KG1 (cell line): ENCODE results near the gene NAXD.
A peak's percentile ranks its signal among the peaks of the same experiment; 100 is the strongest.
"Not testable (repeated sequence)": the region's sequence is repeated elsewhere in the genome, so short reads cannot be mapped to it uniquely, and the experiment has no call there.

Source experiments
- DNase-seq: peaks from one replicate; lab custom pipeline; 2025; lab: John Stamatoyannopoulos, UW

NAXD gene

DNA sequence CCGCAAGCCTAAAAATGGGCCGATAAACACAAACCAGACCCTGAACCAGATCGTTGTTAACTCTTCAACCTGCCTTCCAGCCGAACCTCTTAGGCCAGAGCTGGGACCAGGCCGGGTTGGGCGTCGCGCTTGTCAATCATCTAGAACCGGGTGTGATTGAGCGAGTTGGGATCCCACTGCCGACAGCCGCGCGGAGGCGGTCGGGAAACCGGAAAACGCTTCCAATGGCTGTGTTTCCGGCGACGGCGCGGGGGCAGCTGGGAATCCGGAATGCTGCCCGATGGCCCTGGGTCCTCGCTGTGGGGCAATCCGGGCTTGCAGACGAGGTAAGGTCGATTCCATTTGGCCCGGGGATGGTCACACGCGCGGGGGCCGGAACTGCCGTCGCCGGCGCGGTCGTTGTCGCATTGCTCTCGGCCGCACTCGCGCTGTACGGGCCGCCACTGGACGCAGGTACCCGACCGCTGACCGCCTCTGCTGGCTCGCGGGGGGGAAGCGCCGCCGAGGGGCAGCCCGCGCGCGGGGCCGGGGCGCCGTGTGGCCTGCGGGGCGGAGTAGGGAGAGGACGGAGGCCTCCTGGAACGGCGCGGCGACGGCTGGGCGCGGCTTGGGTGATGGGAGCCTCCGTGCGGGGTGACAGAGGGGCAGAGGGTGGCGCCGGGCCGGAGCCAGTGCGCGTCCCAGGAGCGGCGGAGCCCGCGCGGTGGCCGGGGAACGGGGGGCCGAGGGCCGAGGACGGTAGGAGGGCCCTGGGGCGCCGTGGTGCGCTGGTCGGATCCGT, at the start of gene NAXD:
Gene NAXD (plus strand): TSS at position 224 of the 781 bp plus-strand sequence. CDS start 57 bp downstream, at position 281.
- DNase-seq = peak; percentile 8

DNA sequence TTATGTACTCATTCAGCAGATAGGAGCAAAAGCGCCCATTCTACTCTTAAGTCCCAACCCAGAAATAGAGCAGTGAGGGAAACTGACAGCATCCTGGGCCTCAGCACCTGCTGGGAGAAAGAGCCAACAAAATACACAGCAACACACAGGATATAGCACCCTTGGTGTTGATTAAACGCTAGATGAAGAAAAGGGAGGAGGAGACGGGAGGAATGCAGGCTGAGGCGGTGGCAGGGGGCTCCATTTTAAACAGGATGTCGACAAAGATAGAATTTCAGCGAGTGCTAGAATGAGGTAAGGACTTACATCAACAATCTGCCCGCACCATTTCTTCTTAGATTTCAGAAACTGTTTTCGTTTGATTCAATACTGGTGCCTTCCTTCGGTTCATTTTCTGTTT, 49.2 kb upstream of the NAXD start:
- DNase-seq = no peak

DNA sequence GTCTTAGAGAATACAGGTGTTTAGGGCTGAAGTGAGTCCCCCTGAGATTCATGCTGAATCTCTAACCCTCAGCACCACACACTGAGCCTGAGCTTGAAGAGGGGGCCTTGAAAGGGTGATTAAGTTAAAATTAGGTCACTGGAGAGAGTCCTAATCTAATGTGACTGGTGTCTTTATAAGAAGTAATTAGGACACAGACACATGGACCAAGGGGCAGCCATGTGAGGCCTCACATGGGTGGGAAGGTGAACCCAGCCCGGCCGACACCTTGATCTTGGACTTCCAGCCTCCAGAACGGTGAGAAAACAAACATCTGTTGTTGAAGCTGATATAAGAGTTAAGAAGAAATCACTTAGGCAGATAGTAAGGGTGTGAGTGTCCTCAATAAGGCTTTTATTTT, 46.7 kb upstream of the NAXD start:
- no peak for DNase-seq

DNA sequence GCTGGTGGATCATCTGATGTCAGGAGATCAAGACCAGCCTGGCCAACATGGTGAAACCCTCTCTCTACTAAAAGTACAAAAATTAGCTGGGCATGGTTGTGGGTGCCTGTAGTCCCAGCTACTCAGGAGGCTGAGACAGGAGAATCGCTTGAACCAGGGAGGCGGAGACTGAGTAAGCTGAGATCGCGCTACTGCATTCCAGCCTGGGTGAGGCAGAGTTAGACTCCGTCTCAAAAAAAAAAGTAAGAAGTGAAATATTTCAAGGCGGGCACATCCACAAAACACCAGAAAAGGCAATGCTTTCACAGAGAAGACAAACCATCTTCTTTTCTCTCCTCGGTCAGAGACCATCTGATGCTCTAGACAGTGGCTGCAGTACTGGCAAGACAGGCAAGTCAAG, 45.4 kb upstream of the NAXD start:
- DNase-seq = not testable (repeated sequence)

DNA sequence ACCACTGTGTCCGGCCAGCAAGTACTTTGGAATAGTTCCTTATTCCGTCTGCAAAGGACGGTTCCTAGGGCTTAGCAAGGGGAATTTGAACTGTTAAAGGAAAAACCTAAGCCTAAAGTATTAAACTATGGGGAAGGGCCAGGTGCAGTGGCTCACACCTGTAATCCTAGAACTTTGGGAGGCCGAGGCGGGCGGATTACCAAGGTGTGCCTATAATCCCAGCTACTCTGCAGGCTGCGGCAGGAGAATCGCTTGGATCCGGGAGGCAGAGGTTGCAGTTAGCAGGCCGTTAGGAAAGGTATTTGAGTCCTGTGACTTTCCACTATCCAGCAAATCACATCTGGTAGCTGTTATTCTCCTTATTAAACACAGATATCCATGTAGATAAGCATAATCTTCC, 44.5 kb upstream of the NAXD start:
- DNase-seq = no peak

DNA sequence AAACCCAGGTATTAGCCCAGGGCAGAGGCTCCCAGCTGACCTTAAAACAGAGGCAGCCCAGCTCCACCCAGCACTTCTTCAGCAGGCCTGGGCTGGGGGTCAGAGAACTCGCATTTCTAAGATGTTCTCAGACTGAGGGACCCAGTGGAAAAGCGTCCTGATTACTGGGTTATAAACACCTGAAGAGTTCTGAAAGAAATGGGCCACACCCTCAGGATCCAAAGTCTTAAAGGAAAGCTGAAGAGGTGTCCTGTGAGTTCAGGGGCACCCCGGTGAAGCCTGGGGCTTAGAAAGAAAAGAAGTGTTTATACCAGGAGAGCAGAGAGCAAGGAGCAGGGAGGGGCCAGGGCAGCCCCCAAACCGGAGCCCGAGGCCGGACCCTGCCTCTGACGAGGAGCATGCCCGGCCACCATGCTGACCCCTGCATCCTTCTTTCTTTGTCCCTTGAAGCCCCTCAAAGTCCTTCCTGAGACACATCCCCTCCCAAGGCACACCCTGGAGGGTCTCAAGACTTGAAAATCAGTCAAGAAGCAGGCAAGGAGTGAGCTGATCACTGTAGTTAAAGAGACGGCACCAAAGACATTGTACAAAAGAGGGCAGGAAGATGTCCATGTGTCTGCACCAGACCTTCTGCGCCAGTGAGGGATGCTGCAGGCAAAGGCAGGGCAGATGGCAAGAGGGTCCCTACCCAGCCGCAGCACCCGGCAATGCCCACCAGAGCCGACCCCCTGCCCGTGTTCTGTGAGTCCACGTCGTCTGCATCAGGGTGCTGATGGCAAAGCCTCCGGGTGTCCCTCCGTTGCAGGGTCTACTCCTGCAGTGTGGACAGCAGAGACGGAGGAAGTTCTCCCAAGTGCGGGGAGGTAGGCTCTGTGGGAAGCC, 43.2 kb upstream of the NAXD start:
- DNase-seq = no peak

DNA sequence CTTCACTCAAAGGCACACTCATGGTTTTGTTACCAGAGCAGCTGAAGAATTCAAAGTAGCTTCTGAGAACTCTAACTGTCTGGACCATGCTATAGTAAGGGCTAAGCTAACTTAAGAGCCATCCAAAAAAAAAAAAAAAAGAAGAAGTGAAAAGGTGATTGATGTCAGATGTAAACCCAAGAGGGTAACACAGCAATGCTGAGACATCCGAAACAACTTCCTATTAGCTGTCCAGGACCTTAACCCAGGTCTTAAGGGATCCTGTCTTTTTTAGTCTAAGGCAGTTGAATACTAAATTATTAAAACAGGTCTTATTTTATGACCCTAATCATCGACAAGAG, 42.6 kb upstream of the NAXD start:
- DNase-seq = no peak

DNA sequence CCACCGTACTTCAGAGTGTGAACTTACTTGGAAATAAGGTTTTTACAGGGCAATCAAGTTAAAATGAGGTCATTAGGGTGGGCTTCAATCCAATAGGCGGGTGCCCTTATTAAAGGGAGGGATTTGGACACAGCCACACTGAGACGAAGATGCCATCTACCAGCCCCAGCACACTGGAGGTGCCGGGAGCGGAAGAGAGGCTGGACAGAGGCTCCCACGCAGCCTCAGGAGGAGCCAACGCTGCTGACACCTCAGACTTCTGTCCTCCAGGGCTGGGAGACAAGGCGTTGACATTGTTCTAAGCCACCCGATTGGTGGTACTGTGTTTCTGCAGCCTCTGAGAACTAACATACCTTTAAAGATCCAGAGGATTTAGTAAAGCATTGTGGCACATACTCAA, 41.2 kb upstream of the NAXD start:
- no peak for DNase-seq

DNA sequence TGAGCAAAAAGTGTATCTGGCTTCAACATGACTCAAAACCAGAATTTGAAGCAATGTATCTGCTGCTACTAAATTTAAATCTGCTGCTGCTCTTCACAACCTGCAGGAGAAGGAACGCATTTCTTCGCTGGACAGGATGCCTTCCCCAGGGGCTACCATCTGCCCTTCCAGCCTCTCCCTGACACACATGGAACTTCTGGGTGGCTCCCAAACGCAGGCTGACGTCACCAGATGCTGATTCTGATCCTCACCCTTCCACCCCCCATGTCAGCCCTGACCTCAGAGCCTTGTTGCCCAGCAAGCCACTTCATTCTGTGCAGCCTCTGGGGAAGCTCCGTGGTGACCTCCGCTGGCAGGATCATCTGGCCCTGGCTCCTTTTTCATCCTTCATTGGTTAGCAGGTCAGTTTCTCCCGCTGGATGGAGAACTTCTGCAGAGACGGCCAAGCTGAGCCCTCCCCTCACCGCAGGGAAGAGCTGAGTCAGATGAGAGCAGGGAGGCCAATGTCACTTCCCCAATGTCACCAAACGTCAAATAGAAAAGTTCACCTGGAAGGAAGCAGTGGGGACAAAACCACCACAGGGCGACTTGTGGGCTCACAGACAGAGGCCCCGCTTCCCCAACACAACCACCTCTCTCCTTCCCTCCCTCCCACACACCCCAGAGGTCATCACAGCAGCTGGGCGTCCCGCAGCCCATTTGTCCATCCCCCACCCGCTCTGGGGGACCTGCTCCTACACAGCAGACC, 39.8 kb upstream of the NAXD start:
- DNase-seq = peak; percentile 31

DNA sequence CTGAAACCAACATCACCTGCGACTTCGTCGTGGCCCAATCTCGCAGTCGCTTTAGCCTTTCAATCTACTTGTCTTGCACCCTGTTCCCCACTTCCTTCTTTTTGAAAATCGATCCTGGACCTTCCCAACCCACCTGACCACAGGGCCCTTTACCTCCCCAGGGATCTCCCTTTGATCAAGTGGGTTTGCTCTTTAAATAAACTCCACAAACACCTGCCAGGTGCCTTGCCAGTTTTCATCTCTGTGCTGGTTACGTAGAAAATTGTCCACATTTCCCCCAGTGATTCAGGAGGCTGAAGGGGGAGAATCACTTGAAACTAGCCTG, 39.3 kb upstream of the NAXD start:
- no peak for DNase-seq

DNA sequence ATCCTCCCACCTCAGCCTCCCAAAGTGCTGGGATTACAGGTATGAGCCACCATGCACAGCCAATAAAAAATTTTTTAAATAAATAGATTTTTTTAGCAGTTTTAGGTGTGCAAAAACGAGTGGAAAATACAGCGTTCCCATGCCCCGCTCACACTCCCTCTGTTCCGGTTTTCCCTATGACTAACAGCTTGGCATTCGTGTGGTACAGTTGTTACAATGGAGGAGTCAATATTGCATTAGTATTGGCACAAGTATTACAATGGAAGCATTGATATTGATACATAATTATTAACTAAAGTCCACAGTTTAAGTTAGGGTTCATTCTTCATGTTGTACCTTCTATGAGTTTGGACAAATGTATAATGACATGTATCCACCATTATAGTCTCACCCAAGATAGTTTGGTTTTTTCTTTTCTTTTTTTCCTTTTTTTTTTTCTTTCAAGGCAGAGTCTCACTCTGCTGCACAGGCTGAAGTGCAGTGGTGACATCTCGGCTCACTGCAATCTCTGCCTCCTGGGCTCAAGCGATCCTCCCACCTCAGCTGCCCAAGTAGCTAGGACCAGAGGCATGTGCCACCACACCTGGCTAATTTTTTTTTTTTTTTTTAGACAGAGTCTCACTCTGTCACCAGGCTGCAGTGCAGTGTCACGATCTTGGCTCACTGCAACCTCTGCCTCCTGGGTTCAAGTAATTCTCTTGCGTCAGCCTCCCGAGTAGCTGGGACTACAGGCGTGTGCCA, 38.4 kb upstream of the NAXD start:
- no peak for DNase-seq

DNA sequence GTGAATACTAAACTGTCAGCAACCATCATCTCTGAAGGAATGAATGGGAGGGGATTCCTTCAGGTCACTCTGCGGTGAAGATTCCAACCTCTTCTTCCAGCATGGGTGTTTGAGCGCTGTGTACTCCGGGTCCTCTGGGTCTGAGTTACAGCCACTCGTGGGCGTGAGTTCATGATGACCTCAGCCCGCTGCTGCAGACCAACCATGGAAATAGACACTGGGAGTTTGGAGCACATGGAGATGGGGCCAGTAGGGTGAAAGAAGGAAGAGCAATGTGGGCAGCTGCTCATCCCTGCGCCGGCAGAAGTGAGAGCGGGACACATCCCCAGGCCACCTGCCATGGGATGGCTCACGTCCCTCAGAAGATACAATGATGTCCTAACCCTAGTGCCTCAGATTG, 37.0 kb upstream of the NAXD start:
- DNase-seq = no peak

DNA sequence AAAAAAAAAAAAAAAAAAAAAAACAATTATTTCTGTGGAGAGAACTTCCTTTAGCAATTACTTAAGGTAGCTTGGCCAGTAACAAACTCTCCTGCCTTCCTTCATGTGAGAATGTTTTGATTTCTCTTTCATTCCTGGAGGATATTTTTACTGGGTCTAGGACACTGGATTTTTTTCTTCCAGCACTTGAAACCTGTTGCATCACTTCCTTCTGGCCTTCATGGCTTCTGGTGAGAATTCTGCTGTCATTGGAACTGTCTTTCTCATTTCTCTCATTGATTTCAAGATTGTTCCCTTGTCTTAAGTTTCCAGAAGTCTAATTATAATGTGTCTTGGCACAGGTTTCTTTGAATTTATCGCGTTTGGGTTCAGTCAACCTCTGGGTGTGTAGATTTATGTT, 34.5 kb upstream of the NAXD start:
- DNase-seq = no peak

DNA sequence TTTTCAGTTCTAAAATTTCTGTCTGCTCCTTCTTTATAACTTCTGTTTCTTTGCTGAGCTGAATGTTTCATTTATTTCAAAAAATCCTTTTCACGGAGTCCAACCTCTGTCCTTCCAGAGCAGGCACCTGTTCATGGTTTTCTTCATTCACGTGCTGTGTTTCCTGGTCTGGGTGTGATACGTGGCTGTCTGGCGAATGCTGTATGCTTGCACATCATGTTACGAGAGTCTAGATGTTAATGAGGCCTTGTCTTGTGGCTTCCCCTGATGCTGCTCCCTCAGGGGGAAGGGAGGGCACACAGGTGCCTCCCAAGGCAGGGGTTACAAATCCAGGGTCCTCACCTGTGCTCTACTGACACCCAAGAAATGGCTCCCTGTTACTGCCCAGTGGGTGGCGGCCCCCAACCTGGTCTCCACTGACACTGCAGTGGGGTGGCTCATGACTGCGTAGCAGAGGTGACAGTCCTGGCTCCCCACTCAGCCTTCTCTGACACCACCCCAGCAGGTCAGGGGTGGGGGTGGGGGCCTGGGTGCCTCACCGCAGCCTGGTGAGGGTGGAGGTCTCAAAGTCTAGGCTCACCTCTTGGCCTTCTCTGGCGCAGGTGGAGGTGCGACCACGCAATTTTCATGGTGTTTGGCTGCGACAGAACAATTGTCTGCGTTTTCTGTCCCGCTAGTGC, 33.7 kb upstream of the NAXD start:
- no peak for DNase-seq

DNA sequence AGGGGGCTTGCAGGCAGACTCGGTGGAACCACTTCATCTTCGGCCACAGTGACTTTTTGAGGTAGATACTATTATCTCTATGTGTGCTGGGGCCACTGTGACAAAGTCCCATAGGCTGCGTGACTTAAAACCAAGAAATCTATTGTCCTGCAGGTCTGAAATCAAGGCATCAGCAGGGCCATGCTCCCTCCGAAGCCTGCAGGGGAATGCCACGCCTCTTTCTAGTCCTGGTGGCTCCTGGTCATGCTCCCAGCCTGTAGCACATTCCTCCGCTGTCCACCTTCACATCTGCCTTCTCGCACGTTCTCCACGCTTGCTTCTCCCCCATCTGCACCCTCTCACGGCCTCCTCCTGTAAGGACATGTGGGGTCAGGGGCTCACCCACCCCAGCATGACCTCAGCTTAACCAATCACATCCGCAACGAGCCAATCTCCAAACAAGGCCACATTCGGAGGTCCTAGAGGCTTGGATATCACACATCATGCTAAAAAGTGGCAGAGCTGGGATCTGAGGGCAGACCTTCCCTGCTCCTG, 32.9 kb upstream of the NAXD start:
- no peak for DNase-seq

DNA sequence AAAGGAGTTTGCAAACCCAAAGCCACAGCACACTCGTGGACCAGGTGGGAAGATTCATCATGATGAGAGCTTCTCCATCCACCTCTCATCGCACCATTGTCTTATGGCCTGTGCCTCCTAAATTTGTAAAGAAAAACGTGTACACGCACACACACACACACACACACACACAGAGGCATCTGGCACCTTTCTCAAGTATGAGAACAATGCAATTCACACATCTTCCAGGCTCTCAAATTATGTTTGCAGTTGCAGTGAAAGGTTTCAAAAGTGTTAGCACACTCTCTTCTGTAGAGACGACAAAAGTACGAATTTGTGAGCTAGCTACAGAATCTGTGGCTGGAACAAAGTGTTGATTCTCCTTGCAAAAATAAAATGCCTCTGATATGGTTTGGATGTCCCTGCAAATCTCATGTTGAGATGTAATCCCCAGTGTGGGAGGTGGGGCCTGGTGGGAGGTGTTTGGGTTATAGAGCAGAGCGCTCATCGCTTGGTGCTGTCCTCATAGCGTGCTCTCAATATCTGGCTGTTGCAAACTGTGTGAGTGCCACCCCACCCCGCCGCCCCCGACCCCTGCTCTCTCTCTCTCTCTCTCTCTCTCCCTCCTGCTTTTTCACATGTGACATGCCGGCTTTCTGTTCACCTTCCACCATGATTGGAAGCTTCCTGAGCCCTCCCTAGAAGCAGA, 32.0 kb upstream of the NAXD start:
- DNase-seq = no peak

DNA sequence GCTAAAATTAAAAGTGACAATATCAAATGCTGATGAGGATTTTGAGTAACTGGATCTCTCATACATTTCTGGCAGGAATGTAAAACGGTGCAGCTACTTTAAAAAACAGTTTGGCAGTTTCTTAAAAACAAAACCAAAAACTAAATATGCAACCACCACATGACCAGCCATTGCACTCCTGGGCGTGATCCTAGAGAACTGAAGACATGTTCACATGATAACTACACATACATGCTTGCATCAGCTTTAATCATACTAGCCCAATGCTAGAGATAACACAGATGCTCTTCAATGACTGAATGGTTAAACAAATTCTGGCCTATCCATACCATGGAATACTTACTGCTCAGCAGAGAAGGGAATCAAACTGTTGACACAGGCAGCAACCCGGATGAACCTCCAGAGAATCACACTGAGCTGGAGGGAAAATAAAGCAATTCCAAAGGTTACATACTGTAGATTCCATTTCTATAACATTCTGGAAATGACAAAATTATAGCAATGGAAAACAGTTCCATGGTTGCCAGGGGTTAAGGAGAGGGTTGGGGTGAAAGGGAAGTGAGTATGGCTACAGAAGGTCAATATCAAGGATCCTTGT, 25.5 kb upstream of the NAXD start:
- no peak for DNase-seq

DNA sequence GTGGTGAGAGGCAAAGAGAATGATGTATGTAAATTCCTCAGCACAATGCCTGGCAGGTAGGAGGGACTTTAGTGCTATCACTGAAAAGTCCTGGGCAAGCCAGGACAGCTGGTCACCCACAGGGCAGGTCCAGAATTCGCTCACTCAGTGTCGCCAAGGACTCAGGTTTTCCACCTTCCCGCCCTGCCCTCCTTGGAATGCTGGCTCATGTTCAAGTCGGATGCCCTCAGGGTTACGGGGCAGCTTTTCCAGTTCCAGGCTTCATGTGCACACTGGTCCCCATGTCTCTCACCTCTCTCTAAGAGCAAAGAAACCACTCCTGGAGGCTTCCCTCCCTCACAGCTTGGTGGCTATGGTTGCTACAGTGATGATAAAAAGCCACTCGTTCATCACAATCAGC, 24.8 kb upstream of the NAXD start:
- DNase-seq = no peak

DNA sequence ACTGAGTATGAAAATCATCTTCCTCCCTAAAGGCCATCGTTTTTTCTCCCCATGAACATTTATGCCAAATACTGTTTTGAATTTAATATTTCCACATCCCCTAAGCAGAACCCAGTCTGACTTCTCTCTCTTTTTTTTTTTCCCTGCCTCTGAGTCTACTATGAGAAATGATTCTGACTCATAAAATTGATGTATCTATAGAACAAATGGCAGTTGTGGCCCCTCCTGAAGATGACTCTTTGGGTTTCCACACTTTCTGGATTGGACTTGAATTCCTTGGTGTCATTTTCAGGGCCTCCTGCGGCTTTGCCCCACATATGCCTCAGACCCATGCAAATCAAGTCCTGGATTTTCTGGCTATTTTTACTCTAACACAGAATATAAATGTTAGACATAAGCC, 22.7 kb upstream of the NAXD start:
- no peak for DNase-seq

DNA sequence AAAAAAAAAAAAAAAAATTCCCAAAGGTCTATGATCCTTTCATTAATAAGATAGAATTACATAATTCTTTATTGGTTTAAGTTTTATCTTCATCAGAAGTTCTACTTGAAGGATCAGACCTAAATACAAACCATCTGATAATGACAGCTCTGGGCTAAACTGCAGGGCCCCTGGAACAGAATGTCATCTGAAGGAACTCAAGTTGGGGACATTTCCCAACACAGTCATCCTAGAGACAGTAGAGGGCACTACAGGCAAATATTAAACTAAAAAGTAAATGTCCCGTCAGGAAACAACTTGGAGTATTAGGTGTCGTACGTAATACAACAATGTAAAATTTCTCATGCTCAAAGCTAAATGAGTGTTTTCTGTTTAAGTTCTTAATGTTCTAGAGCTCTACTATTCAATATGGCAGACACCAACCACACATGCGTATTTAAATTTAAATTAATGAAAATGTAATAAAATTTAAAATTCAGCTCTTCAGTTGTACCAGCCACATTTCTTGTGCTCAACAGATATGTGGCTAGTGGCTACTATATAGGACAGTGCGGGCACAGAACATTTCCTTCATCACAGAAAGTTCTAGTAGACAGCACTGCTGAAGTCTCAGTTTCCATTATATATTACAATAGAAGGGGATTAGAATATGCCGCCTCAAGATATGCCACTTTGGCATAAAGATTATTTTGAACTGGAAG, 21.8 kb upstream of the NAXD start:
- DNase-seq = peak; percentile 29
